Astrocyte (in vitro differentiated cells and primary cell): Measurements from ENCODE around the gene TLNRD1.

Experiments
- CTCF ChIP-seq: IDR thresholded peaks from 2 replicates; pipeline ENCODE4 v1.5.1; 2011; ENCODE audit warnings: low read depth, mild to moderate bottlenecking, inconsistent platforms, low read length, moderate library complexity; ENCODE audit not compliant: insufficient read depth
- EZH2 ChIP-seq: IDR thresholded peaks from 2 replicates; pipeline ENCODE4 v1.6.1; 2012; ENCODE audit warnings: mild to moderate bottlenecking, low read length, inconsistent platforms; ENCODE audit not compliant: insufficient read depth

- no peak for TF ChIP-seq CTCF
- no peak for TF ChIP-seq EZH2
Observed at GRCh38 chr15:80957556-80957955, 43.2 kb upstream of the TLNRD1 start.
